Muscle layer of colon (tissue), 2 donors: ENCODE measurements around the gene JMJD1C.
"Not testable (repeated sequence)": the region's sequence is repeated elsewhere in the genome, so short reads cannot be mapped to it uniquely, and the experiment has no call there.

Source experiments
- H3K27ac ChIP-seq: one replicate; pipeline ENCODE4 v1.7.0; 2013; ENCODE audit warnings: low read depth, mild to moderate bottlenecking, low read length, moderate library complexity
- H3K27me3 ChIP-seq, 2 donors: one replicate each; pipeline ENCODE4 v1.7.0; 2013; ENCODE audit warnings: low read length in 2 of 2, mild to moderate bottlenecking in 2 of 2; ENCODE audit not compliant: insufficient read depth in 2 of 2, control insufficient read depth in 1 of 2
- H3K36me3 ChIP-seq: one replicate; pipeline ENCODE4 v1.7.0; 2013; ENCODE audit warnings: mild to moderate bottlenecking, low read length; ENCODE audit not compliant: insufficient read depth
- H3K4me1 ChIP-seq: one replicate; pipeline ENCODE4 v1.7.0; 2013; ENCODE audit warnings: mild to moderate bottlenecking, low read length; ENCODE audit not compliant: insufficient read depth
- H3K4me3 ChIP-seq, 2 donors: one replicate each; pipeline ENCODE4 v1.7.0; 2013; ENCODE audit warnings: low read length in 2 of 2, low read depth in 1 of 2, mild to moderate bottlenecking in 1 of 2, moderate library complexity in 1 of 2
- H3K9ac ChIP-seq: one replicate; pipeline ENCODE4 v1.7.0; 2013; ENCODE audit warnings: low read length
- H3K9me3 ChIP-seq: one replicate; pipeline ENCODE4 v1.7.0; 2013; ENCODE audit warnings: mild to moderate bottlenecking, low read length
- donor health status: abdominal sarcoma.
- donor health status: Adenocarcinoma of cecum.

Gene JMJD1C

GRCh38 chr10:63390521-63390920, 75.3 kb downstream of the JMJD1C start:
- H3K4me3 ChIP-seq, result no peak overlapping the region
- H3K27me3 ChIP-seq, result no peaks in the 10 kb centered on the region
- no peak overlapping the region for H3K27ac ChIP-seq
- no peaks in the 10 kb centered on the region for H3K36me3 ChIP-seq
- no peak overlapping the region for H3K9ac ChIP-seq
- H3K4me1 ChIP-seq, result peaks cover 11% of the 10 kb centered on the region
- H3K9me3 ChIP-seq, result no peaks in the 10 kb centered on the region

- no peak overlapping the region for H3K4me3 ChIP-seq
- H3K27ac ChIP-seq, result no peak overlapping the region
- peaks cover 11% of the 10 kb centered on the region for H3K4me1 ChIP-seq
- no peak overlapping the region for H3K9ac ChIP-seq
- H3K27me3 ChIP-seq, result no peaks in the 10 kb centered on the region
- H3K9me3 ChIP-seq, result no peaks in the 10 kb centered on the region
- H3K36me3 ChIP-seq, result no peaks in the 10 kb centered on the region
Observed at GRCh38 chr10:63388421-63389031, 77.3 kb downstream of the JMJD1C start.

GRCh38 chr10:63385254-63385653, 80.5 kb downstream of the JMJD1C start:
- no peaks in the 10 kb centered on the region for H3K9me3 ChIP-seq
- no peaks in the 10 kb centered on the region for H3K36me3 ChIP-seq
- H3K4me3 ChIP-seq, result no peak overlapping the region
- no peaks in the 10 kb centered on the region for H3K27me3 ChIP-seq
- H3K27ac ChIP-seq, result no peak overlapping the region
- H3K9ac ChIP-seq, result no peak overlapping the region
- peaks cover 11% of the 10 kb centered on the region for H3K4me1 ChIP-seq

- no peaks in the 10 kb centered on the region for H3K27me3 ChIP-seq
- H3K4me1 ChIP-seq, result peaks cover 11% of the 10 kb centered on the region
- no peaks in the 10 kb centered on the region for H3K36me3 ChIP-seq
- H3K9me3 ChIP-seq, result no peaks in the 10 kb centered on the region
- H3K9ac ChIP-seq, result no peak overlapping the region
- no peak overlapping the region for H3K4me3 ChIP-seq
- no peak overlapping the region for H3K27ac ChIP-seq
Observed at GRCh38 chr10:63384675-63385074, 81.1 kb downstream of the JMJD1C start.

- H3K4me3 ChIP-seq, result no peak overlapping the region
- H3K27me3 ChIP-seq, result no peaks in the 10 kb centered on the region
- no peaks in the 10 kb centered on the region for H3K36me3 ChIP-seq
- no peaks in the 10 kb centered on the region for H3K9me3 ChIP-seq
- H3K4me1 ChIP-seq, result peaks cover 11% of the 10 kb centered on the region
- H3K27ac ChIP-seq, result no peak overlapping the region
- no peak overlapping the region for H3K9ac ChIP-seq
Observed at GRCh38 chr10:63384001-63384400, 81.8 kb downstream of the JMJD1C start.

GRCh38 chr10:63383141-63383540, 82.6 kb downstream of the JMJD1C start:
- H3K9ac ChIP-seq, result no peak overlapping the region
- H3K36me3 ChIP-seq, result no peaks in the 10 kb centered on the region
- H3K9me3 ChIP-seq, result no peaks in the 10 kb centered on the region
- H3K27me3 ChIP-seq, result no peaks in the 10 kb centered on the region
- H3K4me1 ChIP-seq, result peaks cover 11% of the 10 kb centered on the region
- no peak overlapping the region for H3K27ac ChIP-seq
- no peak overlapping the region for H3K4me3 ChIP-seq

- Histone ChIP-seq H3K27ac (no peak overlapping the region), H3K36me3 (no peaks in the 10 kb centered on the region), H3K9ac (no peak overlapping the region), H3K4me1 (peaks cover 11% of the 10 kb centered on the region), H3K27me3 (no peaks in the 10 kb centered on the region), H3K4me3 (no peak overlapping the region), H3K9me3 (no peaks in the 10 kb centered on the region)
Observed at GRCh38 chr10:63382066-63382465, 83.7 kb downstream of the JMJD1C start.

GRCh38 chr10:63377305-63377661, 88.5 kb downstream of the JMJD1C start:
- not testable (repeated sequence) for H3K4me1 ChIP-seq, H3K9ac ChIP-seq, H3K27me3 ChIP-seq, H3K4me3 ChIP-seq, H3K9me3 ChIP-seq, H3K36me3 ChIP-seq, H3K27ac ChIP-seq

GRCh38 chr10:63376560-63377304, 89.0 kb downstream of the JMJD1C start:
- Histone ChIP-seq H3K9me3 (no peaks in the 10 kb centered on the region), H3K4me1 (no peaks in the 10 kb centered on the region), H3K27me3 (no peaks in the 10 kb centered on the region), H3K36me3 (no peaks in the 10 kb centered on the region), H3K4me3 (no peak overlapping the region), H3K27ac (no peak overlapping the region), H3K9ac (no peak overlapping the region)

- Histone ChIP-seq H3K4me1 (no peaks in the 10 kb centered on the region), H3K4me3 (no peak overlapping the region), H3K27ac (no peak overlapping the region), H3K36me3 (no peaks in the 10 kb centered on the region), H3K9ac (no peak overlapping the region), H3K9me3 (no peaks in the 10 kb centered on the region), H3K27me3 (no peaks in the 10 kb centered on the region)
Observed at GRCh38 chr10:63375859-63376258, 89.9 kb downstream of the JMJD1C start.

- H3K9ac ChIP-seq, result no peak overlapping the region
- no peaks in the 10 kb centered on the region for H3K9me3 ChIP-seq
- no peak overlapping the region for H3K27ac ChIP-seq
- H3K27me3 ChIP-seq, result no peaks in the 10 kb centered on the region
- no peaks in the 10 kb centered on the region for H3K36me3 ChIP-seq
- H3K4me1 ChIP-seq, result no peaks in the 10 kb centered on the region
- no peak overlapping the region for H3K4me3 ChIP-seq
Observed at GRCh38 chr10:63375458-63375857, 90.3 kb downstream of the JMJD1C start.

GRCh38 chr10:63374991-63375390, 90.8 kb downstream of the JMJD1C start:
- peaks cover 2% of the 10 kb centered on the region for H3K4me1 ChIP-seq
- no peaks in the 10 kb centered on the region for H3K36me3 ChIP-seq
- no peak overlapping the region for H3K27ac ChIP-seq
- H3K27me3 ChIP-seq, result no peaks in the 10 kb centered on the region
- H3K9me3 ChIP-seq, result no peaks in the 10 kb centered on the region
- no peak overlapping the region for H3K4me3 ChIP-seq
- no peak overlapping the region for H3K9ac ChIP-seq
